H9 (cell line): Measurements from ENCODE around the gene CDC25B. TPM values are rescaled to one million over a fixed set of nuclear protein-coding genes. Genes with fewer than 3 reads are reported as not detected.

Source experiments
- DNase-seq: peaks from one replicate; pipeline ENCODE4 v3.0.0-alpha.2; 2017
- H2AFZ ChIP-seq: one replicate; pipeline ENCODE4 v1.6.1; 2013; ENCODE audit warnings: mild to moderate bottlenecking, low read length, control low read depth, moderate library complexity
- H2AK5ac ChIP-seq: 2 replicates; pipeline ENCODE4 v1.6.1; 2013; ENCODE audit warnings: low read length, control low read depth, mixed read lengths; ENCODE audit not compliant: insufficient read length
- H2BK120ac ChIP-seq: one replicate; pipeline ENCODE4 v1.6.1; 2013; ENCODE audit warnings: low read depth, mild to moderate bottlenecking, low read length, control low read depth, inconsistent platforms; ENCODE audit not compliant: poor library complexity, severe bottlenecking
- H2BK12ac ChIP-seq: 2 replicates; pipeline ENCODE4 v1.6.1; 2013; ENCODE audit warnings: low read length, control low read depth, mixed read lengths, low read depth; ENCODE audit not compliant: insufficient read length
- H2BK15ac ChIP-seq: 2 replicates; pipeline ENCODE4 v1.6.1; 2013; ENCODE audit warnings: low read depth, low read length, control low read depth
- H2BK20ac ChIP-seq: one replicate; pipeline ENCODE4 v1.6.1; 2013; ENCODE audit warnings: low read depth, mild to moderate bottlenecking, low read length, control low read depth, inconsistent platforms; ENCODE audit not compliant: poor library complexity, severe bottlenecking
- H2BK5ac ChIP-seq: 2 replicates; pipeline ENCODE4 v1.6.1; 2013; ENCODE audit warnings: low read length, control low read depth, mixed read lengths; ENCODE audit not compliant: insufficient read length
- H3K14ac ChIP-seq: 2 replicates; pipeline ENCODE4 v1.6.1; 2013; ENCODE audit warnings: low read length, control low read depth; ENCODE audit not compliant: insufficient read depth
- H3K18ac ChIP-seq: 2 replicates; pipeline ENCODE4 v1.6.1; 2013; ENCODE audit warnings: low read depth, mild to moderate bottlenecking, mixed read lengths, low read length, control low read depth; ENCODE audit not compliant: insufficient read length
- H3K23ac ChIP-seq: 2 replicates; pipeline ENCODE4 v1.6.1; 2013; ENCODE audit warnings: low read length, control low read depth, mixed read lengths, low read depth; ENCODE audit not compliant: insufficient read length
- H3K23me2 ChIP-seq: 2 replicates; pipeline ENCODE4 v1.6.1; 2013; ENCODE audit warnings: low read depth, mild to moderate bottlenecking, mixed read lengths, low read length, control low read depth; ENCODE audit not compliant: insufficient read length, poor library complexity, severe bottlenecking
- H3K27ac ChIP-seq: 2 replicates; pipeline ENCODE4 v1.5.1; 2013; ENCODE audit warnings: low read length, control low read depth, mixed read lengths, low read depth; ENCODE audit not compliant: insufficient read length
- H3K27me3 ChIP-seq: 2 replicates; pipeline ENCODE4 v1.6.1; 2013; ENCODE audit warnings: low read length, control low read depth, inconsistent platforms; ENCODE audit not compliant: insufficient read depth
- H3K4ac ChIP-seq: 2 replicates; pipeline ENCODE4 v1.6.1; 2013; ENCODE audit warnings: low read depth, mild to moderate bottlenecking, control low read depth, inconsistent platforms, low read length, moderate library complexity
- H3K4me1 ChIP-seq: 2 replicates; pipeline ENCODE4 v1.6.1; 2013; ENCODE audit warnings: low read length, control low read depth, inconsistent platforms; ENCODE audit not compliant: insufficient read depth
- H3K4me2 ChIP-seq: 2 replicates; pipeline ENCODE4 v1.6.1; 2013; ENCODE audit warnings: low read length, control low read depth, mixed read lengths; ENCODE audit not compliant: insufficient read length, insufficient read depth
- H3K56ac ChIP-seq: 2 replicates; pipeline ENCODE4 v1.6.1; 2013; ENCODE audit warnings: low read depth, mild to moderate bottlenecking, mixed read lengths, low read length, control low read depth; ENCODE audit not compliant: insufficient read length
- H3K79me1 ChIP-seq: 2 replicates; pipeline ENCODE4 v1.6.1; 2013; ENCODE audit warnings: low read depth, mild to moderate bottlenecking, moderate library complexity, low read length, control low read depth, inconsistent platforms; ENCODE audit not compliant: insufficient read depth, poor library complexity, severe bottlenecking
- H3K79me2 ChIP-seq: 2 replicates; pipeline ENCODE4 v1.6.1; 2013; ENCODE audit warnings: low read length, control low read depth, inconsistent platforms; ENCODE audit not compliant: insufficient read depth
- H3K9ac ChIP-seq: 2 replicates; pipeline ENCODE4 v1.6.1; 2013; ENCODE audit warnings: low read length, control low read depth, mixed read lengths; ENCODE audit not compliant: insufficient read length; ENCODE audit errors: extremely low read depth
- H3K9me3 ChIP-seq: one replicate; pipeline ENCODE4 v1.6.1; 2013; ENCODE audit warnings: low read depth, low read length, inconsistent platforms; ENCODE audit not compliant: control insufficient read depth
- H3T11ph ChIP-seq: one replicate; pipeline ENCODE4 v1.6.1; 2013; ENCODE audit warnings: mild to moderate bottlenecking, low read length, control low read depth, inconsistent platforms
- H4K20me1 ChIP-seq: one replicate; pipeline ENCODE4 v1.6.1; 2013; ENCODE audit not compliant: control insufficient read depth, insufficient read length, insufficient read depth
- H4K5ac ChIP-seq: 2 replicates; pipeline ENCODE4 v1.6.1; 2013; ENCODE audit warnings: low read depth, mild to moderate bottlenecking, mixed read lengths, low read length, control low read depth; ENCODE audit not compliant: insufficient read length
- H4K8ac ChIP-seq: replicated peaks from 2 replicates; pipeline ENCODE4 v1.6.1; 2013; ENCODE audit warnings: low read length, control low read depth, mixed read lengths, low read depth; ENCODE audit not compliant: insufficient read length
- H4K91ac ChIP-seq: 2 replicates; pipeline ENCODE4 v1.6.1; 2013; ENCODE audit warnings: low read depth, mild to moderate bottlenecking, moderate library complexity, mixed read lengths, low read length, control low read depth; ENCODE audit not compliant: insufficient read length
- H3K27ac Mint-ChIP-seq, 3 experiments: 2 replicates in 2 of 3; 3 replicates in 1 of 3; pipeline ENCODE4 v1.8.0; 2020 to 2021; ENCODE audit warnings: mixed read lengths in 3 of 3, mild to moderate bottlenecking in 1 of 3, moderate library complexity in 1 of 3
- H3K27me3 Mint-ChIP-seq: 2 replicates; pipeline ENCODE4 v1.8.0; 2021; ENCODE audit warnings: low read depth, mild to moderate bottlenecking, moderate library complexity, mixed read lengths
- H3K36me3 Mint-ChIP-seq, 3 experiments: 2 replicates in 2 of 3; 3 replicates in 1 of 3; pipeline ENCODE4 v1.8.0; 2020 to 2021; ENCODE audit warnings: low read depth in 3 of 3, mixed read lengths in 3 of 3; ENCODE audit not compliant: insufficient read depth in 1 of 3
- H3K4me1 Mint-ChIP-seq, 2 experiments: 2 replicates each; pipeline ENCODE4 v1.8.0; 2020; ENCODE audit warnings: mixed read lengths in 2 of 2
- H3K4me3 Mint-ChIP-seq, 2 experiments: 2 replicates in 1 of 2; 3 replicates in 1 of 2; pipeline ENCODE4 v1.8.0; 2020 to 2021; ENCODE audit warnings: mild to moderate bottlenecking in 2 of 2, mixed read lengths in 2 of 2, moderate library complexity in 1 of 2
- H3K9me3 Mint-ChIP-seq, 2 experiments: 2 replicates in 1 of 2; 3 replicates in 1 of 2; pipeline ENCODE4 v1.8.0; 2020; ENCODE audit warnings: mild to moderate bottlenecking in 2 of 2, mixed read lengths in 2 of 2, moderate library complexity in 1 of 2
- WGBS: extraction: QIAGEN DNeasy Blood & Tissue Kit; methylation state at CpG from one replicate; pipeline ENCODE4 v1.1.7; 2013; ENCODE audit warnings: missing lambda C conversion rate, low lambda C conversion rate, mixed read lengths; ENCODE audit not compliant: insufficient read length; ENCODE audit errors: extremely low coverage; 5-methylcytosine and 5-hydroxymethylcytosine counted together
- total RNA-seq: library from RNA; stranded (reverse); gene quantifications from 2 replicates; pipeline ENCODE4 v1.2.1, GENCODE V29; 2021
- TF ChIP-seq, protein P1 (sequence below): fragments of 200-600 bp; sonication (generic); conservative IDR thresholded peaks from 3 replicates; pipeline ENCODE4 v1.8.0; 2021; ENCODE audit warnings: antibody characterized with exemption, mild to moderate bottlenecking

The CDC25B gene
- total RNA-seq, 1 experiment from 2014 or later: 24.0 TPM

DNA sequence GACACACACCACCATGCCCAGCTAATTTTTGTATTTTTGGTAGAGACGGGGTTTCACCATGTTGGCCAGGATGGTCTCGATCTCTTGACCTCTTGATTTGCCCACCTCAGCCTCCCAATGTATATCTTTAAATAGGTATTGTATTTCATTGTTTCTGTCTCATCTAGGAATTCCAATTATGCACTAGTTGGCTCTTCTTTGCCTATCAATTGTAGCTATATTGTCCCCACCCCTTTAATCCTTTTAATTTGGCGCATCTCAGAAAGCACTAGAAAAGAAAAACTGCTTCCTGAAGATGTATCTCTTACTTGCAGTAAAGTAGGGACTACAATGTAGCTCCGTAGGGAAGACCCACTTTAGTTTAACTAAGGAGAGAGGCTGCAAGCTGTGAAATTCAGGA is 40.0 kb downstream of the CDC25B start:
- no peak overlapping the region for H3K14ac ChIP-seq
- no CpG with 5 or more reads among the region's 4 CpGs for WGBS
- no peak overlapping the region for H3K27ac ChIP-seq
- no peaks in the 10 kb centered on the region for H3K9me3 ChIP-seq
- H3T11ph ChIP-seq: no peak overlapping the region
- no peaks in the 10 kb centered on the region for H3K79me1 ChIP-seq
- no peaks in the 10 kb centered on the region; the same call in 1 of the 2 replicates for H3K27me3 ChIP-seq
- H3K9ac ChIP-seq: no peak overlapping the region
- H3K23me2 ChIP-seq: no peaks in the 10 kb centered on the region
- TF ChIP-seq, protein P1, sequence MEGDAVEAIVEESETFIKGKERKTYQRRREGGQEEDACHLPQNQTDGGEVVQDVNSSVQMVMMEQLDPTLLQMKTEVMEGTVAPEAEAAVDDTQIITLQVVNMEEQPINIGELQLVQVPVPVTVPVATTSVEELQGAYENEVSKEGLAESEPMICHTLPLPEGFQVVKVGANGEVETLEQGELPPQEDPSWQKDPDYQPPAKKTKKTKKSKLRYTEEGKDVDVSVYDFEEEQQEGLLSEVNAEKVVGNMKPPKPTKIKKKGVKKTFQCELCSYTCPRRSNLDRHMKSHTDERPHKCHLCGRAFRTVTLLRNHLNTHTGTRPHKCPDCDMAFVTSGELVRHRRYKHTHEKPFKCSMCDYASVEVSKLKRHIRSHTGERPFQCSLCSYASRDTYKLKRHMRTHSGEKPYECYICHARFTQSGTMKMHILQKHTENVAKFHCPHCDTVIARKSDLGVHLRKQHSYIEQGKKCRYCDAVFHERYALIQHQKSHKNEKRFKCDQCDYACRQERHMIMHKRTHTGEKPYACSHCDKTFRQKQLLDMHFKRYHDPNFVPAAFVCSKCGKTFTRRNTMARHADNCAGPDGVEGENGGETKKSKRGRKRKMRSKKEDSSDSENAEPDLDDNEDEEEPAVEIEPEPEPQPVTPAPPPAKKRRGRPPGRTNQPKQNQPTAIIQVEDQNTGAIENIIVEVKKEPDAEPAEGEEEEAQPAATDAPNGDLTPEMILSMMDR: no peak
- H2BK12ac ChIP-seq: no peak overlapping the region
- no peak overlapping the region for H4K91ac ChIP-seq
- no peak overlapping the region for H2BK5ac ChIP-seq
- H2BK120ac ChIP-seq: no peak overlapping the region
- H4K5ac ChIP-seq: no peak overlapping the region
- peaks cover 7% of the 10 kb centered on the region in 2 experiments for H3K4me1 Mint-ChIP-seq
- no peak overlapping the region for H3K4me3 Mint-ChIP-seq
- no peak overlapping the region for H3K27ac Mint-ChIP-seq
- no peak overlapping the region for H3K4ac ChIP-seq
- no peak overlapping the region for H4K8ac ChIP-seq
- no peak for DNase-seq
- no peaks in the 10 kb centered on the region for H3K4me1 ChIP-seq
- H4K20me1 ChIP-seq: no peaks in the 10 kb centered on the region
- H2BK15ac ChIP-seq: no peak overlapping the region
- H3K23ac ChIP-seq: no peak overlapping the region
- H3K79me2 ChIP-seq: no peaks in the 10 kb centered on the region
- no peak overlapping the region for H3K18ac ChIP-seq
- H3K4me2 ChIP-seq: no peak overlapping the region
- no peak overlapping the region for H2AK5ac ChIP-seq
- H3K36me3 Mint-ChIP-seq: no peaks in the 10 kb centered on the region
- no peaks in the 10 kb centered on the region for H3K9me3 Mint-ChIP-seq
- H2AFZ ChIP-seq: no peak overlapping the region
- H3K56ac ChIP-seq: no peak overlapping the region
- H2BK20ac ChIP-seq: no peak overlapping the region
- H3K27me3 Mint-ChIP-seq: peaks cover 2% of the 10 kb centered on the region; the same call in 1 of the 2 replicates
